IPS-15b (cell line): ENCODE data around the gene SLC23A2.

Experiments used
- H3K27me3 ChIP-seq: one replicate; pipeline ENCODE4 v1.6.1; 2013; ENCODE audit warnings: low read length; ENCODE audit not compliant: control insufficient read depth, insufficient read depth
- H3K36me3 ChIP-seq: one replicate; pipeline ENCODE4 v1.6.1; 2013; ENCODE audit warnings: low read length; ENCODE audit not compliant: control insufficient read depth, insufficient read depth
- H3K4me1 ChIP-seq: one replicate; pipeline ENCODE4 v1.6.1; 2013; ENCODE audit warnings: mild to moderate bottlenecking, low read length; ENCODE audit not compliant: control insufficient read depth, insufficient read depth
- H3K4me3 ChIP-seq: one replicate; pipeline ENCODE4 v1.5.1; 2013; ENCODE audit warnings: low read depth, low read length
- H3K9ac ChIP-seq: one replicate; pipeline ENCODE4 v1.6.1; 2013; ENCODE audit warnings: low read depth, mild to moderate bottlenecking, low read length
- H3K9me3 ChIP-seq: one replicate; pipeline ENCODE4 v1.6.1; 2013; ENCODE audit warnings: mild to moderate bottlenecking, low read length; ENCODE audit not compliant: control insufficient read depth, insufficient read depth

Gene SLC23A2

DNA sequence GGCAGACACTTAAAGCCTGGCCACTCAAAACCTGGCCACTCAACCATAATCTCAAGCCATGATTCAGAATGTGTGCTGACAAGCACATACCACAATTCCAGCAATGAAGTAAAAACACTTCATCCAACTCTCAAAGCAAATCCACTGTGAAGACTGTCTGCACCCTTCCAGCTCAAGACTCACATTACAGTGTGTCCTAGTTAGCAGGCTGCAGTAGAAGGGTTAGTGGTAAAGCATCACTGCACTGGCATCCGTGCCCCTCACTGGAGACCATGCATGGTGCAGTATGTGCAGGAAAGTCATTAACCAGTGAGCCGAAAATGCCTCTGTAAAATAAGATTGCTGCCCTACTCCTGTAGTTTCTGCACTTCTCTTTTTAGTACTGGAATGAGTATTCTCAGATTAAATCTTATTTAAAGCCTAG, 43.4 kb downstream of the SLC23A2 start:
- Histone ChIP-seq H3K27me3 (no peaks in the 10 kb centered on the region), H3K4me1 (no peaks in the 10 kb centered on the region), H3K9ac (no peak overlapping the region), H3K9me3 (no peaks in the 10 kb centered on the region), H3K4me3 (no peak overlapping the region), H3K36me3 (no peaks in the 10 kb centered on the region)

DNA sequence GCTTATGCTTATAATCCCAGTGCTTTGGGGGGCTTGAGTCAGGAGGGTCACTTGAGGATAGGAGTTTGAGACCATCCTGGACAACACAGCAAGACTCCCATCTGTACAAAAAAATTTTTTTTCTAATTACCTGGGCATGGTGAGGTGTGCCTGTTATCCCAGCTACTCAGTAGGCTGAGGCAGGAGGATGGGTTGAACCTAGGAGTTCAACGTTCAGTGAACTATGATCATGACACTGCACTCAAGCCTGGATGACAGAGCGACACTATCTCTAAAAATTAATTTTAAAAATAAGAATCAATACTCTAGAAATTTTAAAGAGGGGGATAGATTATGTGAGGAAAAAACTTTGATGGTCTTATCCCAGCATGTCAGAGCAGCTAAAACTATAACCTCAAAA, 44.1 kb downstream of the SLC23A2 start:
- no peaks in the 10 kb centered on the region for H3K36me3 ChIP-seq
- H3K9me3 ChIP-seq = no peaks in the 10 kb centered on the region
- H3K4me1 ChIP-seq = no peaks in the 10 kb centered on the region
- no peaks in the 10 kb centered on the region for H3K27me3 ChIP-seq
- H3K9ac ChIP-seq = no peak overlapping the region
- no peak overlapping the region for H3K4me3 ChIP-seq

DNA sequence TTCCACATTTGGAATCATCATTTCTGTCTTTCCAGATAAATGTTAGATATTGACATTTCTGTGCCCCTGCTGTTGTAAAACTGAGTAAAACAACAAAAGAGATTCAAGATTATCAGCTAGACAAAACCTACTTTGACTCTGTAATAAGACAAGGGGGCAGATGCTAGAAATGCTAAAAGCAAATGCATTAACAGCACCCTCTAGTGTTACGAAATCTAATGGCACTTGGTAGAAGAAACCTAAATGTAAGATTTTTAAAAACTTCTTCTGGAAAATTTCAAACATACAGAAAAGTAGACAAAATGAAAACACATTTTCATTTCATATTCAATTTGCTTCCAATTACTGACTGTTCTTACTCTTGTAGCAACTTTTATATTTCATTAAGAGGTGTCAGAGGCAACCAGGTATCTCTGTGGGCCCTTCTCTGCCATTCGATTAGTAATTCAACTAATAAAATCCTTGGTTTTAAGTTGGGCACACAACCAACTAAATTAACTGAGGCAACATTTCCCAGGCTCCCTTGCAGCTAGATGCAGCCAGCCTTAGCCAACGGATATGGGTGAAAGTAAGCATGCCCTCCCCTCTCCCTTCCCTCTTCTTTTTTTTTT, 45.0 kb downstream of the SLC23A2 start:
- Histone ChIP-seq H3K4me3 (no peak overlapping the region), H3K9me3 (no peaks in the 10 kb centered on the region), H3K36me3 (no peaks in the 10 kb centered on the region), H3K27me3 (no peaks in the 10 kb centered on the region), H3K4me1 (no peaks in the 10 kb centered on the region), H3K9ac (no peak overlapping the region)

DNA sequence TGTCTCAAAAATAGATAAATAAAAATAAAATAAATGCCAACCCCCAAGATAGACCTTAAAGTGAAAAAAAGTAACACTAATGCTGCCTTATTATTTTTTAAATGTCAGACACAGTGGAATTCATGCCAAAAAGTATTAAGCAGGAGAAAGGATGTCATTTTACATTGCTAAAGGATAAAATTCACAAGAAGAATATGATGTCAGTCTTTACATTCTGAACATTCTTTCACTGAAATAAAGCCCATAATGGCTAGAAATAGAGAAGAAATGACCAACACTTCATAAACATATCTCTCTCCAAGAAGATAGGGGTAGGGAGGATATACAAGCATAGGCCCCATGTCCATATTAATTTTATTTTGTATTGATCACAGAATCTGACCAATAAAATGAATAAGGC, 47.4 kb downstream of the SLC23A2 start:
- Histone ChIP-seq H3K4me1 (peaks cover 4% of the 10 kb centered on the region), H3K27me3 (no peaks in the 10 kb centered on the region), H3K36me3 (no peaks in the 10 kb centered on the region), H3K4me3 (no peak overlapping the region), H3K9ac (no peak overlapping the region), H3K9me3 (no peaks in the 10 kb centered on the region)

DNA sequence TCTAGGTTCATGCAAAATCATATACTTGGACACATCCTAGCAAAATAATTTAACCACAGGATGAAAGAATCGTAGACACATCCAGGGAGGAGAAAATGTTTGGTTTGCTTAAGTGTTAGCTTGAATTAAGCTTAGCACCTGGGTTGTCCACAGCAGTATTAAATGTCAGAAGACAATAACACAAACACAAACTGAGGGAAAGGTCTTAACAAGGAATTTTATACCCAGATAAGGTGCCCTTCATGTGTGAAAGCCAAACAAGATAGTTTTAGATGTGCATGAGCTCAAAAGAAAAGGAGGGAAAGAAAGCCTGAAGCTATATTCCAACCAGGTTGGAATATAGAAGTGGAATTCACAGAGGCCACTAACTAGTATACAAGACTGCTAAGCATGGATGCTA, 49.1 kb downstream of the SLC23A2 start:
- Histone ChIP-seq H3K27me3 (no peaks in the 10 kb centered on the region), H3K4me1 (peaks cover 4% of the 10 kb centered on the region), H3K36me3 (no peaks in the 10 kb centered on the region), H3K4me3 (no peak overlapping the region), H3K9ac (no peak overlapping the region), H3K9me3 (no peaks in the 10 kb centered on the region)

DNA sequence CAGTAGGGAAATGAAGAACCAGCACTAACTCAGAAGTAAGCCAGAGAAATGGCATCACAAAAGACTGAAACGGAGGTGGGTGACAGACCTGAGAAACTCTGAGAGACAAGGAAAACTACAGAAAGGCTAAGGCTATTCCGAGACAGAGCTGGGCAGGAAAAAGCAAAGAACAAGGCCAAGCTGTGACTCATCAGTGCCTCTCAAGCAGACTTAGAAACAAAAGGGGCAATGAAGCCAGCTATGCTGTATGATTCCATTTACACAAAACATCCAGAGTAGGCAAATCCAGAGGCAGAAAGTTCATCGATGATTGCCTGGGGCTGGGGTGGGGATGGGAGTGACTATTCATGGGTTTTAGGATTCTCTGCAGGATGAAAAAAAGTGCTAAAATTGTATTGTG, 50.0 kb downstream of the SLC23A2 start:
- no peaks in the 10 kb centered on the region for H3K36me3 ChIP-seq
- H3K4me1 ChIP-seq = peaks cover 4% of the 10 kb centered on the region
- no peaks in the 10 kb centered on the region for H3K27me3 ChIP-seq
- no peak overlapping the region for H3K4me3 ChIP-seq
- H3K9ac ChIP-seq = no peak overlapping the region
- H3K9me3 ChIP-seq = no peaks in the 10 kb centered on the region

DNA sequence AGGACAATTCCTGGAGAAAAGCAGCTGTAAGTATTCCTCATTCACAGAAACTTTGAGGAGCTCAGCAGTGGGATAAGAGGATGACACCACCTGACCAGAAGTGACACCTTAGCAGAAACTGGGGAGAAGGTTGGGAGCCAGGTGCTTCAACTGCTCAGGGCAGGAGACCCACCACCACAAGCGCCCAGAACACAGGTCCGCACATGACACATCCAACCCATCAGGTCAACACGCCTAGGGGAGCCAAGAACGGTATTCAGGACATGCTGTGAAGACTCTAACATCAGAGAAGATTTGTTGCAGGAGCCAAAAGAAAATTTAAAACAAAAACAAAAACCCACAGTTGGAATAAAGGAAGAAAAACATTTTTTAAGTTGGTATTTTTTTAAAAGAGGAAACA, 50.5 kb downstream of the SLC23A2 start:
- peaks cover 4% of the 10 kb centered on the region for H3K4me1 ChIP-seq
- no peaks in the 10 kb centered on the region for H3K9me3 ChIP-seq
- H3K27me3 ChIP-seq = no peaks in the 10 kb centered on the region
- H3K36me3 ChIP-seq = no peaks in the 10 kb centered on the region
- H3K4me3 ChIP-seq = no peak overlapping the region
- no peak overlapping the region for H3K9ac ChIP-seq

DNA sequence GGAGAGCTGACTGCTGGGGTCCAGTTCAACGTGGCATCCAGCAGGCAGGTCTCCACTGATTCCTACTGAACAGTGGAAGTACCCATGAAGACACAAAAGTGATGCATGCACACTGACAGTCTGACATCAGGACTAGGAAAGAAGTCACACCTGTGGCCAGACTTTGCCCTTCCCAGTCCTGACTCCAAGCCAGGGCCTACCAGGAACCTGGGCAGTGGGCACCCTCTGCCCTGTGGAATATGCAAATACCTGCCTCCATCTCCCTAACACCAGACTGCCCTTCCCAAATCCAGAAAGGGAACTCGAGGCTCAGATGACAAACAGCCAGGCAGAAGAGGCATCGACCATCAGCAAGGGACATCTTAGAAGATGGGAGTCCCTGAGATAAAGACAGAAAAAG, 50.9 kb downstream of the SLC23A2 start:
- H3K9me3 ChIP-seq = no peaks in the 10 kb centered on the region
- H3K36me3 ChIP-seq = no peaks in the 10 kb centered on the region
- no peak overlapping the region for H3K4me3 ChIP-seq
- H3K9ac ChIP-seq = no peak overlapping the region
- H3K4me1 ChIP-seq = peaks cover 4% of the 10 kb centered on the region
- no peaks in the 10 kb centered on the region for H3K27me3 ChIP-seq

DNA sequence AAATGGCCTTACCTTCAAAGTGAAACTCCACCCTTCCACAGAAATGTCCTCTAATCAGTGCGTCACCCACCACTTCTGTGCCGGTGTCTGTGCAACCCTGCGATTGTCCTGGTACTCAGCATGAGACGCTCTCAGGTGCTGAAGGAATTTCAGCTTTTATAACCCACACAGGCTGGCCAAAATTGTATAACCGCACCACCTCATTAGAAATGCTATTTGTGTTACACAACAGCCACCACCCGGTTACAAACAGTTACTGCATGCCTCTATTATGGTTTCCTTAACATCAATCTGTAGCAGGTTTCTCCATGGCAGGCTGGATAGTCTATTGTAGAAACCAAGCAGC, 51.5 kb downstream of the SLC23A2 start:
- Histone ChIP-seq H3K9me3 (no peaks in the 10 kb centered on the region), H3K36me3 (no peaks in the 10 kb centered on the region), H3K4me1 (peaks cover 4% of the 10 kb centered on the region), H3K4me3 (no peak overlapping the region), H3K27me3 (no peaks in the 10 kb centered on the region), H3K9ac (no peak overlapping the region)

DNA sequence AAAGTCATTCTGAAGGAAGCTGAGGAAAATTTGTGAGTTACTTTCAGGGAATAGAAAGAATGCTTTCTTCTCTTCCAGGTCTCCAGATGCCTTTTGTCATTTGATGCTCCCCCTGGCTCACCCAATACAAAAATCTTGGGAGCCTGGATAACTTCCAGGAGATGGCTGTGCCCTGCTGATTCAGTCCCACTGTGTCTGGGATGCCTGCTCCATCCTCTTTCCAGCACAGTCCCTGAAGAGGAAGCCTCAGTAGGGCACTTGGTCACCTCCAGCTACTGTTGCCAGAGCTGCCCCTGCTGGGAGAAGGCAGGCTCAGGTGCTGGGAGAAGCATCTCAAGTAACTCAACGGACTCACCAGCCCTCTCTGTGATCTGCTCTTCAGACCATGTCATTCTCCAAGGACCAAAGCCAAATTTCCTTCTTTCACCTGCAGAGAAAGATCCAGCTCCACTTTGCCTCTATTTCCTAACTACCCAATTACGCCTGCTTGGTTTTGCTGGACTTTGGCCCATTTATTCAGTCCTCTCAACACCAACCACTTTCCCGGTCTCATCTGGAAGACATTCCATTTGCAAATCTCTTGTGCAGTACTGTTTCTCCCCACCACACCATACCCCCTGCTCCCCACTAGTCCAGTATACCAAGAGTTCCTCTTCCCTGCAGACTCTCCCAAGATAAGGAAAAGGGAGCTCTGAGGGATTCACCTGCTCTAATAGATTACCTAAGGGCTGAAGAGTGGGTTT, 53.3 kb downstream of the SLC23A2 start:
- Histone ChIP-seq H3K36me3 (no peaks in the 10 kb centered on the region), H3K9me3 (no peaks in the 10 kb centered on the region), H3K4me1 (peaks cover 4% of the 10 kb centered on the region), H3K4me3 (no peak overlapping the region), H3K9ac (no peak overlapping the region), H3K27me3 (no peaks in the 10 kb centered on the region)

DNA sequence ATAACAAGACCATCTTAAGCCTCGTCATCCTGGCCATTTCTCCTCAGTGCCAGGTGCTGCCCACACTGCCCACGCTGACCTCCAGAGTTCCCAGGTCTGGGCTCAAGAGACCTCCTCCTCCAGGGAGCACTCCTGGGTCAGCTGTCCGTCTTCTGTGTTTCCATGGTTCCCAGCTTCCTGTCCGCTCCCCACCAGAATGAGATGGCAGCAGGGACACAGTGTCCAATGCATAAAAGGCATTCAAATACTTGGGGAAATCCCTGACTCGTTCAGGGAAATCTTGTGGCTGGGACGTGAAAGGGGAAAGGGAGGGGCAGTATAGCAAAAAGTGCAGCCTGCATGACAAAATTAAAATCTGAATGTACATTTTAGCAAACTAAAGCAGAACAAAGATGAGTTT, 54.3 kb downstream of the SLC23A2 start:
- peaks cover 4% of the 10 kb centered on the region for H3K4me1 ChIP-seq
- no peak overlapping the region for H3K4me3 ChIP-seq
- no peaks in the 10 kb centered on the region for H3K27me3 ChIP-seq
- no peaks in the 10 kb centered on the region for H3K9me3 ChIP-seq
- no peaks in the 10 kb centered on the region for H3K36me3 ChIP-seq
- H3K9ac ChIP-seq = no peak overlapping the region

DNA sequence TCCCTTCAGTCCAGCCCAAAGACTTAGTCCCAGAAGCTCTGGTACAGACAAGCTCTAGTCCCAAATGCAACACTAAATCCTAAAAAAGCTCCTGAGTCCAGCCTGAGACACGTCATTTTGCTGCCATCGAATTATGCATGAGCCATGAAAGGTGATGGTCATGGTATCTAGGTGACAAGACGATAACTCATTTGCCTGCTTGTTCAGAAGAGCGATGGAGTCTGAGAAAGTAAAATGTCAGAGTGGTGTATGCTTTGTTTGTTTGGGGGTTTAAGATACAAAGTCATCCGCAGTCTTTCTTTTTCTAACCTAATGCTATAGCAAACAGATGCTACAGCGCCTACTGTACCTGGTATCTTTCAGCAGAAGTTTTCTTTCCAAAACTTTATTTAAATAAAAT, 54.7 kb downstream of the SLC23A2 start:
- H3K4me1 ChIP-seq = peaks cover 4% of the 10 kb centered on the region
- no peaks in the 10 kb centered on the region for H3K36me3 ChIP-seq
- no peak overlapping the region for H3K4me3 ChIP-seq
- H3K9me3 ChIP-seq = no peaks in the 10 kb centered on the region
- no peak overlapping the region for H3K9ac ChIP-seq
- H3K27me3 ChIP-seq = no peaks in the 10 kb centered on the region
